ENCODE measurements around the gene SH3YL1.

The SH3YL1 gene

GRCh38 chr2:223451-223850, 40.4 kb downstream of the SH3YL1 start:
- DNase-seq (ENCODE audit: low spot score) = no peak

DNA sequence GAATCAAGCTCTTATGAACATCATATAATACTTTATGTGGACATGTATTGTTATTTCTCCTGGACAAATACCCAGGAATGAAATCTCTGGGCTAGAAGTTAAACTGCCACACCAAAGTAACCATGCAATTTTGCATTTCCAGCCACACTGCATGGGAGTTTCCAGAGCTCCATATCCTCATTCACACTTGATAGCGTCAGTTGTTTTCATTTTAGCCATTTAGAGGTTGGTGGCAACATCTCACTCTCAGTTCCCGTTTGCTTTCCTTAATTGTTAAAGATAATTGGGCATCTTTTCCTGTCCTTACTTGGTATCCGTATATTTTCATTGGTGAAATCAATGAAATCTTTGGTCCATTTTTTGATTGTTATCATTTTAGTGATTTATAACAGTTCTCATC, 47.8 kb downstream of the SH3YL1 start:
- no peak for DNase-seq (ENCODE audit: low spot score)

DNA sequence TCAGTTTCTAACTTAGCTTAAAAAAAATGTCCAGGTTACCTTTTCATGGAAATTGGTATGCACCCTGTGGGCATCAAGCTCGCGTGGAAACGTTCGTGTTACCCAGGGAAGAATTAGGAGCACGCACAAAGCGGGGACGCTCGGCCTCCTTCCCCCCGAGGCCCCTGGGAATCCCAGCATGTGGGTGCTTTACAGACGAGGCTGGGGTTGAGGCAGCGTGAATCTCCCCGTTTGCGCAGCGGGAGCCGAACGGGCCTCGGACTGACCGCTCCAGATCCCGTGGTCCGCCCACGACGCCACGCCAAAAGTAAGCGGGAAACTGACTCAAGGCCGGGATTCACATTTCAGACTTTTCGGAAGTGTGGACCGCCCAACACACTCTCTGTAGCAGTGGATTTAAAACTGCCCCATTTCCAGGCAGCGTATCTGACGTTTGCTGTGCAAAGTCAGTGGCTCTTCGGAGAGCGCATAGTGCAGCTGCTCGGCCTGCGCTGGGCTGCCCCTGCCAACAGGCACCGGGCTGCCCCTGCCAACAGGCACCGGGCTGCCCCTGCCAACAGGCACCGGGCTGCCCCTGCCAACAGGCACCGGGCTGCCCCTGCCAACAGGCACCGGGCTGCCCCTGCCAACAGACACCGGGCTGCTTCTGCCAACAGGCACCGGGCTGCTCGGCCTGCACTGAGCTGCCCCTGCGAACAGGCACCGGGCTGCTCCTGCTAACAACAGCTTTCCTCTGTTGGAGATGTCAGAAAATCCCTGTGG, 49.7 kb downstream of the SH3YL1 start:
- no peak for DNase-seq (ENCODE audit: low spot score)

GRCh38 chr2:211486-212184, 52.2 kb downstream of the SH3YL1 start:
- no peak for DNase-seq (ENCODE audit: low spot score)

GRCh38 chr2:210660-211059, 53.2 kb downstream of the SH3YL1 start:
- DNase-seq (ENCODE audit: low spot score) = no peak

DNA sequence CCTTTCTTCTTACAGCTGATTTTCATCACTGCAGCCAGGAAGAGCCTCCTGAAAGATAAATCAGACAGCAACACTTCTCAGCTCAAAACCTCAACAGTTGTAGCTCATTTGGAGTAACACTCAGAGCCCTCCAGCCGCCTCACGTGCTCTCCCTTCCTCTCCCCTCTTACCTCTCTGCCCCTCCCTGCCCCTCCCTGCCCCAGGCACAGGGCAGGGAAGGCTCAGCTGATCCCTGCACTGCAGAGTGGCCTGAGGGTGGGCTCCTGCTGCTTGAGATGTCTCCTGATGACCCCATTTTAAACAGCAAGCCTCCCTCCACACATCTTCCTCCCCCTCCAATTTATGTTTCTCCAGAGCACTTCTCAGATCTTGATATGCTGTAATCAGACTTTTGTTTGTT, 54.4 kb downstream of the SH3YL1 start:
- no peak for DNase-seq (ENCODE audit: low spot score)

- DNase-seq (ENCODE audit: low spot score) = no peak
Observed at GRCh38 chr2:208335-208734, 55.5 kb downstream of the SH3YL1 start.

- DNase-seq (ENCODE audit: low spot score) = no peak
Observed at GRCh38 chr2:203984-204383, 59.8 kb downstream of the SH3YL1 start.

DNA sequence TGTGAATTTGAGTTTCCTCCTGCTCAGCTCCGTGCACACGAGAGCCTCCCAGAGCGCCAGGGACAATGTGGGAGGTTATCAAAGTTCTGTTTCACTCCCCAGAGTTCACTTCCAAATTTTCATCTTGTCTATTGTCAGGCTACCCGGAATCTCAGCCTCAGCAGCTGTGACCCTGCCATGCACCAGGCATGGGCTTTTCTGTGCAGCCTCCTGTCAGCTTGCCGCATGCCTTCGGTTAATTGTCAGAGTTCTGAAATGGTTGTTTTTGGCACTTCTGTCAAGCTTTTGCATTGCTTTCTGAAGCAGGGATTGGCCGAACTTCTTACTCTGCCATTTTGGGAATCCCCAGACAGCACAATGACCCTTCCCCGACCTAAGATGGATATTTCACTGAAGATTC, 60.4 kb downstream of the SH3YL1 start:
- no peak for DNase-seq (ENCODE audit: low spot score)

DNA sequence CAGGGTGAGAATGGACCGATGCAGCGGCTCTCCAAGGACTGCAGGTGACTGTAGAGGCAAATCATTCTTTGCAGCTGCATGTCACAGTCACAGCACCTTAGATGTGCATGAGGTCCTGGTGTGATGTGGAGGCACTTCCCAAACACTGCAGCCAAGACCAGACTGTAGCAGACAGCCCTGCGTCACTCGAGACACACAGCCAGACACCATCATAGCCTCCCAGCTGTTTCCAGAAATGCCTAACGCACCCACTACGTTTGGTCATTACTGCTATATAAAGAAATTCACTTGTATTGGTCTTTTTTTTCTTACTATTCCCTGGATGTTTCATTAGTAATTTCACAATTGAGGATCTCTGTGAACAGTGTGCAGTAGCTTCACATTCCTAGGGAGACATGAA, 60.9 kb downstream of the SH3YL1 start:
- no peak for DNase-seq (ENCODE audit: low spot score)

GRCh38 chr2:201648-202433, 62.0 kb downstream of the SH3YL1 start:
- no peak for DNase-seq (ENCODE audit: low spot score)

- DNase-seq (ENCODE audit: low spot score) = no peak
Observed at GRCh38 chr2:199041-199966, 64.5 kb downstream of the SH3YL1 start.

GRCh38 chr2:196406-196805, 67.4 kb downstream of the SH3YL1 start:
- DNase-seq (ENCODE audit: low spot score) = no peak

GRCh38 chr2:195932-196331, 67.9 kb downstream of the SH3YL1 start:
- DNase-seq (ENCODE audit: low spot score) = no peak

- DNase-seq (ENCODE audit: low spot score) = no peak
Observed at GRCh38 chr2:193141-193671, 70.6 kb downstream of the SH3YL1 start.

GRCh38 chr2:191311-192190, 72.3 kb downstream of the SH3YL1 start:
- no peak for DNase-seq (ENCODE audit: low spot score)

DNA sequence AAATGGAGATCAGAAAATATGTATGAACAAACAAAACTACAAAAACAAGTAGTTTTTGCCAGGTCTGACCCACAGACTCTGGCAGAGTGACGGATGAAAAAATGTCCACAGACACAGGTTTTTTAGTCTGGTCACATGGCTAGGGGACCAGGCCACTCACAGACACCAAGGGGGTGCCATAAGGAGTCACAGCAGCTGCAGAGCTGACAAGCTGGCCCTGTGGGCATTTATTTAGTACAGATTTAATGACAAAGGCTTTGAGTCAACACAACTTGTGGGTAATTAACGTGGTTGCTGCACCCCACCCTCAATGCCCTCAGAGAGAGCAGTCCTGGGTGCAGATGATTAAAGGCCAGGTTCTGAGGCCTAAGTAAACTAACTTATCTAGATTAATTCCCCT, 76.0 kb downstream of the SH3YL1 start:
- DNase-seq (ENCODE audit: low spot score) = no peak

DNA sequence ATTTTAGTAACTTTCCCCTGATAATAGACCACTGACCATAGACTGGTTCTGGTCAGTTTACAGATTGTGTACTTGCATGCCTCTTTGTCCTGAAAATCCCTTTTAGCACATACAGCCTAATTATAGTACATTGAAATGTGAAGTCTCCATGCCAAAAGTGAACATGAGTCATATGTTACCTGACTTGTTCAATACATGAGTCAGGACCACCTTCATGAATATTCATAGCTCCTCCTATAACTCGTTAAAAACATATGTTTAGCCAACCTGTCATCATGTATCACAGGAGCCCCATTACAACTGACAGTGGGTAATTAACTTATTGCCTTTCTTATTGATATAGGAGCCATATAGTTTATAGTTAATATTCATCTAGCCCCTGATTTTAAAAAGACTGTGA, 78.6 kb downstream of the SH3YL1 start:
- DNase-seq (ENCODE audit: low spot score) = no peak

DNA sequence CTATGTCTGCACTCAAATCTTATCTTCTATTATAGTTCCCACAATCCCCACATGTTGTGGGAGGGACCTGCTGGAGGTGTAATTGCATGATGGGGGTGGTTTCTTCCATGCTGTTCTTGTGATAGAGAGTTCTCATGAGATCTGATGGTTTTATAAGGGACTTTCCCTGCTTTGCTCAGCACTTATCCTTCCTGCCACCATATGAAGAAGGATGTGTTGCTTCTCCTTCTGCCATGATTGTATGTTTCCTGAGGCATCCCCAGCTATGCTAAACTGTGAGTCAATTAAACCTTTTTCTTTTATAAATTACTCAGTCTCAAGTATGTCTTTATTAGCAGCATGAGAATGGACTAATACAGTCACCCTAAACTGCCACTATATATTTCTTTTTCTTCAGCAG, 79.1 kb downstream of the SH3YL1 start:
- no peak for DNase-seq (ENCODE audit: low spot score)

- DNase-seq (ENCODE audit: low spot score) = no peak
Observed at GRCh38 chr2:182509-183122, 81.2 kb downstream of the SH3YL1 start.

All from HuH-7 (cell line).